Measurements from ENCODE around the gene RRP12.

DNA sequence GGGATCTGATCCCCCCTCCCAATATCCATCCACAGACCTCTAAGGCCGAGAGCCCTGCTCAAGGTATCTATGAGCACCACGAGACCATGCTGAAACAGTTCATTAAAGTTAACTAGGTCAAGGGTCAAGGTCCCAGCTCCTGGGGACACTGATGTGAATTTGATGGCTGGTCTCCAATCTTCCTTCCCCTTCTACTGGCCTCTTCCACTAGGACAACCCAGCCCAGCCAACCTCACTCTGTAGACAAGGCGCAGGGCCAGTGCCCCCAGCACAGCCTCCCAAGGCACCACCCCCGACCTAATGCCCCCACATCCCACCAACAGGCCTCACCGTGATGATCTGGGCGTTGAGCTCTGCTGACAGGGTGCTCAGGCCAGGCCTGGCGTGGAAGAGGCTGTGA is 15.6 kb downstream of the RRP12 start:
- no peak for TF ChIP-seq ZSCAN29 (IDR thresholded peaks at IDR 0.05)
- no peak for TF ChIP-seq FIP1L1 (IDR thresholded peaks at IDR 0.05; ENCODE audit: low read depth, low read length, poor library complexity, severe bottlenecking)
- no peak for TF ChIP-seq ZNF76 (CRISPR knock-in tag; IDR thresholded peaks at IDR 0.05; ENCODE audit: borderline replicate concordance)

Data from K562 (cell line).